ENCODE data around the gene FAM219A. TPM values are rescaled to one million over a fixed set of nuclear protein-coding genes. Genes with fewer than 3 reads are reported as not detected.
"Not testable (repeated sequence)": the region's sequence is repeated elsewhere in the genome, so short reads cannot be mapped to it uniquely, and the experiment has no call there.

Gene FAM219A
- polyA plus RNA-seq, 3 donors from 2014 or later, result 0.25 to 2.6 (median 1.6) TPM

DNA sequence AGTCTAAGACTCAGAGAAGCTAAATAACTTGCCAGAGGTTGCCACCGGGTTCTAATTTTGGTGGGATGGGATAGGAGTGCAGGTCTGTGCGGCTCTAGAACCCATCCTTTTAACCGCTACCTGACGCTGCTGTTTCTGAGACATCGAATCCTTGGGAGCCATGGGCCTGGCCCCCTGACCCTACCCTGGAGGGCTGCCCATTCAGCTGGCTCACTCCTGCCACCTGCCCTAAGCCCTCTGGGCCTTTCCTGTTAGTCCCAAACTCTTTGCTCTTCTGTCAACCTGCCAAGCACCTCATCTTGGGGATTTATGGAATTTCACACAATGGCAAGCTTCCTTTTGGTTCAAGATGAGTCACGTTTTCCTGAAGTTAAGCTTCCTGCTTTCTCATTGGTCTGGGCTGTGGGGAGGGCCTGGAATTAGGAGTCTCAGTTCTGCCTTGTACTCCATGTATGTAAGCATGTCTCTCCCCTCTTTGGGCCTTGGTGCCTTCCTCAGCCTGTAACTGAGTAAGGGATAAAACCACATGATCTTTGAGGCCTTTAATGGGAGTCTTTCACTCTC is 37.9 kb upstream of the FAM219A start:
- Mint-ChIP-seq H3K27ac (no peak overlapping the region), H3K36me3 (no peaks in the 10 kb centered on the region), H3K27me3 (ENCODE audit: low read depth in 3 of 3) (peaks cover 2 to 5% (median 4%) of the 10 kb centered on the region in 3 donors), H3K4me1 (no peaks in the 10 kb centered on the region), H3K4me3 (no peak overlapping the region), H3K9me3 (peaks cover 0 to 2% (median 0%) of the 10 kb centered on the region in 6 donors)
- DNase-seq, result no peak

DNA sequence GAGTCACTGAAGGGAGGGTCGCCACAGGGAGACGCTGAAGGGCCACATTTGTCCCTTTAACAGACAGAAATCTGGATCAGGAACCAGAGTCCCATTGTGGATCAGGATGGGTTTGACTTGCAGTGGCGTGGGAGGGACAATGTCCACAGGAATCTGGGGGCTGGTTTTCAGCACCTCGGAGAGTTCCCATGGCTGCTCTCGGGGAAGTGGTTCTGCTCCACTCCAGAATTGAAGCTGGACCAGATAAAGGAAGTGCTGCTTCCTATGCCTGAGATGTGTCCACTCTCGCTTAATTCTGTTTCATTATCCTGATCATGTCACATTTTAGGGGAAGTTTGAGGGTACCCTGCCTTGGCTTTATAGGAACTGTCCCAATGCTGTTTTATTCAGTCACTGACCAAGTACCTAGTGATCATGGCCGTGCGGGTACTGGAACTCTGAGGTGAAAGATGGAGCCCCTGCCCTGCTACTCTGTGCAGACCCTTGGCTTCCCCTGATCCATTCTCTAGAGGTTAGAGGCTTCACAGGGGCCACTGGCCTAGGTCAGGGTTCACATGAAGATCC is 35.7 kb upstream of the FAM219A start:
- no peak overlapping the region for H3K27ac Mint-ChIP-seq
- no peak overlapping the region for H3K4me3 Mint-ChIP-seq
- no peaks in the 10 kb centered on the region for H3K36me3 Mint-ChIP-seq
- H3K4me1 Mint-ChIP-seq, result no peaks in the 10 kb centered on the region
- peaks cover 2 to 4% (median 4%) of the 10 kb centered on the region in 3 donors for H3K27me3 Mint-ChIP-seq (ENCODE audit: low read depth in 3 of 3)
- H3K9me3 Mint-ChIP-seq, result peaks cover 0 to 2% (median 0%) of the 10 kb centered on the region in 6 donors
- peak; percentile 9 to 19 (median 15) for DNase-seq

DNA sequence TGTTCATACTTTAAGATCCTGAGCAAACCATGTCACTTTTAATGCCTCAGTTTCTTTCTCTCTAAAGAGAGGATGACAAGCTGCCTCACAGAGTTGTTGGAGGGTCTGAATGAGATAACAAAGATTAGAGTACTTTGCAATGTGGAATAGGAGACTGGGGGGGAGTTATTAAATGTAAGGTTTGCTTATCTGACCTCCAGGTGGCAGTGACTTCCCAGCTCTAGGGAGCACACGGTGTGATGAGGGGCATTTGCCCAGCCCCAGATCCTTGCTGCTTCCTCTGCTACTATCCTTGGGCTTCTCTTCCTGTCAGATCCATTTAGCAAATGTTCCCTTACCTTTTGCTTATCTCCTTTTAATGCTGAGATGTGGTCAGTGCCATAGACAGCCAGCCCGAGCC is 33.7 kb upstream of the FAM219A start:
- Mint-ChIP-seq H3K27ac (no peak overlapping the region), H3K9me3 (no peaks in the 10 kb centered on the region), H3K4me3 (no peak overlapping the region), H3K36me3 (no peaks in the 10 kb centered on the region), H3K27me3 (ENCODE audit: low read depth in 3 of 3) (peaks cover 5 to 6% (median 5%) of the 10 kb centered on the region in 3 donors), H3K4me1 (no peaks in the 10 kb centered on the region)
- DNase-seq, result no peak

DNA sequence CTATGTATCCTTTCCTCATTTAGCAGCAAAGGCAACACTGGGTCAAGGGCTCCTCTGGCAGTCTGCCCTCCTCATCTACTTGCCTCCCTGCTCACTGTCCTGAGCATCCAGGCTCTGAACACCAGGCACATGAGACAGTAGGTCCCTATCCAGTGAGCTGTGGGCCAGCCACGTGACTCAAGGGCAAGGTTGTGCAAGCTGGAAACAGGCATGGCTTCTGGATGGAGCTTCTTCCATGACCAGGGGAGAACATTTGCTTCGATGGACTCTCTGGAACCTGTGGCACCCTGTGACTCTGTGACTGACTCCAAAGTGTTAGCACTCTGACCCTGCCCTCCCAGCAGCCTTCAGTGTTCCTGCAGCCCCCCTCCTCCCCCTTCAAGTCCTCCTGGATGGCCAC is 33.2 kb upstream of the FAM219A start:
- DNase-seq, result no peak
- Mint-ChIP-seq H3K27ac (no peak overlapping the region), H3K27me3 (ENCODE audit: low read depth in 3 of 3) (peaks cover 5 to 6% (median 6%) of the 10 kb centered on the region in 3 donors), H3K4me1 (no peaks in the 10 kb centered on the region), H3K4me3 (no peak overlapping the region), H3K36me3 (no peaks in the 10 kb centered on the region), H3K9me3 (no peaks in the 10 kb centered on the region)

DNA sequence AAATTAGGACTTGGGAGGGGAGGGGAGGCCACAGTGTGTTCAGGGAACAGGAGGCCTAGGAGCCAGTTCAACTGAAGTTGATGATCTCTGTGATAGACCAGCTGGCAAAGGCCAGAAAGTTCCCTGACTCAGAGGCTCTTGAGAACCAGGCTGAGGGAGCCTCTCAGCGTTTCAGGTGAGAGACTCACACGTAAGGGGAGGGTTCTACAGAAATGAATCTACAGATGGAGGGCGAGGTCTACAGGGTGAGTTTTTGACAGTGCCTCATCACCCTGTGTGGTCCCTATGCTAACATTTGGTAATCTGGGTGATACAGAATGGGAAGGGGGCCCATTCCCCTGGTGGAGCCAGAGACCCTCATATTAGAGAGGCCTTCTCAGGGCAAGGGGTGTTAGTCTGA is 32.4 kb upstream of the FAM219A start:
- Mint-ChIP-seq H3K9me3 (no peaks in the 10 kb centered on the region), H3K4me3 (no peak overlapping the region), H3K27ac (no peak overlapping the region), H3K36me3 (no peaks in the 10 kb centered on the region), H3K27me3 (ENCODE audit: low read depth in 3 of 3) (peaks cover 5 to 6% (median 6%) of the 10 kb centered on the region in 3 donors), H3K4me1 (no peaks in the 10 kb centered on the region)
- DNase-seq, result no peak

DNA sequence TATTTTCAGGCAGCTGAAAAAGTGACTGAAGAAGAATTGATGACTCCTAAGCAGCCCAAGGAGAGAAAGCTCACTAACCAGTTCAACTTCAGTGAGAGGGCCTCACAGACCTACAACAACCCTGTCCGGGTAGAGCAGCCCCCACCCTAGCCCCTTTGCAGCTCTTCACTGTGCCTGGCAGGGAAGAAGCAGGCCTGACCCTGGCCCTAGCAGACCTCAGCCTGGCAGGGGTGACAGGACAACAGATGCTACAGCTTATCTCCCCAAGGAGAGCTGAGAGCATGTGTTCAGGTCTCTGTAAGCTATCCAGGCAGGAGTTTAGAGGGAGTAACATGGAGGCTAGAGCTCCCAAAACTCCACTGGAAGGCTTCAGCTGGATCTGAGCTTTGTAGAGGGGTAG is 32.0 kb upstream of the FAM219A start:
- Mint-ChIP-seq H3K27me3 (ENCODE audit: low read depth in 3 of 3) (peaks cover 5 to 6% (median 6%) of the 10 kb centered on the region in 3 donors), H3K36me3 (no peaks in the 10 kb centered on the region), H3K9me3 (no peaks in the 10 kb centered on the region), H3K4me1 (no peaks in the 10 kb centered on the region), H3K4me3 (no peak overlapping the region), H3K27ac (no peak overlapping the region)
- no peak for DNase-seq

DNA sequence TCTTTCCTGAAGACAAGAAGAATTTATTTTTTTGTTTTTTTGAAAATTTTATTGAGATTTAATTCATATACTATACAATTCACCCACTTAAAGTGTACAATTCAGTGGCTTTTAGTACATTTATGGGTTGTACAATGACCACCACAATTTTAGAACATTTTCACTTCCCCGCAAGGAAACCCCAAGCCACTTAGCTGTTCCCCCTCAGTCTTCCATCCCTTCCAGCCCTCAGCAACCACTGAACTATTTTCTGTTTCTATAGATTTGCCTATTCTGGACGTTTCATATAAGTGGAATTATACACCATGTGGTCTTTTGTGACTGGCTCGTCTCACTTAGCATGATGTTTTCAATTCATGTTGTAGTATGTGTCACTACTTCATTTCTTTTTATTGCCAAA is 28.2 kb upstream of the FAM219A start:
- H3K9me3 Mint-ChIP-seq, result no peaks in the 10 kb centered on the region
- H3K4me3 Mint-ChIP-seq, result no peak overlapping the region
- H3K27me3 Mint-ChIP-seq (ENCODE audit: low read depth in 3 of 3), result peaks cover 6% of the 10 kb centered on the region in 3 donors
- H3K27ac Mint-ChIP-seq, result no peak overlapping the region
- H3K4me1 Mint-ChIP-seq, result no peaks in the 10 kb centered on the region
- DNase-seq, result no peak
- H3K36me3 Mint-ChIP-seq, result no peaks in the 10 kb centered on the region

DNA sequence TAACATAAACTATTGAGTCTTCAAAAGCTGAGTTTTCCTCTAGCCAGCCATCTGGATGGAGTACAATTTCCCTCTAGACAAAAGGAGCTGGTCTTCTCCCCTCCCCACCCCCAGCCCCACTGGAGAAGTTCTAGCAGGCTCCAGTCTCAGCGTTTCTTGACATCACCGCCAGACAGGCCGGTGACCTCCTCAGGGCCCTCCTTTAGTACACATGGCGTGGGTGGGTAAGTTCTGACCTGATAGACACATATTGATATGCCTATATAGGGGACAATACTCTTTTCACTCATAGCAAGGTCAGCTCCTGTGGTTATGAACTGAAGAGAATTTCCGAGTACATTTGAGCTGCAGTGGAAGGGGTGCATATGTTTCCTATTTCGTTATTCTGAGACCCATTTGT is 27.5 kb upstream of the FAM219A start:
- DNase-seq, result no peak
- Mint-ChIP-seq H3K9me3 (no peaks in the 10 kb centered on the region), H3K27me3 (ENCODE audit: low read depth in 3 of 3) (peaks cover 6% of the 10 kb centered on the region in 3 donors), H3K36me3 (no peaks in the 10 kb centered on the region), H3K4me1 (no peaks in the 10 kb centered on the region), H3K4me3 (no peak overlapping the region), H3K27ac (no peak overlapping the region)

DNA sequence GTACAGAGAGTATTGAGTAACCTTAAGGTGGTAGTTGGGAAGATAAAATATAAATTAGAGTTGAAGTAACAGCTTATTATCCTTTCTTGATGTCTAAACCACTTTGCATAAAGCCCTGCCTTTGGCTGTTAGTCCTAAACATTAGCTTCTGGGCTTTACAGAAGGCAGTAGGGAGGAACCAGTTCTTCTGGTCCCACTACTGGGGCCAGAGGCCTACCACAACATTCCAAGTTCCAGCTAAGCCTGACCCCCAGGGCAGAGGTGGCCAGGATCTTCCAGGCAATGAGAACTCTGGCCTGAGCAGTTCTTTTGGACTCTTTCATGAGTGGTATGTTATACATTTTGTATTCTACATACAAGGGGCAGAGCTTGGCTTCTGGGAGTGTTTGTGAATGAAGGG is 26.3 kb upstream of the FAM219A start:
- no peak for DNase-seq
- Mint-ChIP-seq H3K27ac (no peak overlapping the region), H3K27me3 (ENCODE audit: low read depth in 3 of 3) (peaks cover 3 to 6% (median 4%) of the 10 kb centered on the region in 3 donors), H3K4me3 (no peak overlapping the region), H3K36me3 (no peaks in the 10 kb centered on the region), H3K9me3 (no peaks in the 10 kb centered on the region), H3K4me1 (no peaks in the 10 kb centered on the region)

DNA sequence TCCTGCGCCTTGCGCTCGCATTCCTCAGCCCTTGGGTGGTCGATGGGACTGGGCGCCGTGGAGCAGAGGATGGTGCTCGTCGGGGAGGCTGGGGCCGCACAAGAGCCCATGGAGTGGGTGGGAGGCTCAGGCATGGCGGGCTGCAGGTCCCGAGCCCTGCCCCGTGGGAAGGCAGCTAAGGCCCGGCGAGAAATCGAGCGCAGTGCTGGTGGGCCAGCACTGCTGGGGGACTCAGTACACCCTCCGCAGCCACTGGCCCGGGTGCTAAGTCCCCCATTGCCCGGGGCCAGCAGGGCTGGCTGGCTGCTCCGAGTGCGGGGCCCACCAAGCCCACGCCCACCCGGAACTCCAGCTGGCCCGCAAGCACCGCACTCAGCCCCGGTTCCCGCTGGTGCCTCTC is 24.4 kb upstream of the FAM219A start:
- H3K4me1 Mint-ChIP-seq; DNase-seq; H3K27ac Mint-ChIP-seq; H3K36me3 Mint-ChIP-seq; H3K9me3 Mint-ChIP-seq; H3K27me3 Mint-ChIP-seq (ENCODE audit: low read depth in 3 of 3); H3K4me3 Mint-ChIP-seq: not testable (repeated sequence)

DNA sequence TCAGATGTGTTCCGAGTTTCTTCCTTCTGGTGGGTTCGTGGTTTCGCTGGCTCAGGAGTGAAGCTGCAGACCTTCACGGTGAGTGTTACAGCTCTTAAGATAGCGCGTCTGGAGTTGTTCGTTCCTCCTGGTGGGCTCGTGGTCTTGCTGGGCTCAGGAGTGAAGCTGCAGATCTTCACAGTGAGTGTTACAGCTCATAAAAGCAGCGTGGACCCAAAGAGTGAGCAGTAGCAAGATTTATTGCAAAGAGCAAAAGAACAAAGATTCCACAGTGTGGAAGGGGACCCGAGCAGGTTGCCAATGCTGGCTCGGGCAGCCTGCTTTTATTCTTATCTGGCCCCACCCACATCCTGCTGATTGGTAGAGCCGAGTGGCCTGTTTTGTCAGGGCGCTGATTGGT is 23.2 kb upstream of the FAM219A start:
- not testable (repeated sequence) for H3K9me3 Mint-ChIP-seq, H3K4me3 Mint-ChIP-seq, H3K36me3 Mint-ChIP-seq

DNA sequence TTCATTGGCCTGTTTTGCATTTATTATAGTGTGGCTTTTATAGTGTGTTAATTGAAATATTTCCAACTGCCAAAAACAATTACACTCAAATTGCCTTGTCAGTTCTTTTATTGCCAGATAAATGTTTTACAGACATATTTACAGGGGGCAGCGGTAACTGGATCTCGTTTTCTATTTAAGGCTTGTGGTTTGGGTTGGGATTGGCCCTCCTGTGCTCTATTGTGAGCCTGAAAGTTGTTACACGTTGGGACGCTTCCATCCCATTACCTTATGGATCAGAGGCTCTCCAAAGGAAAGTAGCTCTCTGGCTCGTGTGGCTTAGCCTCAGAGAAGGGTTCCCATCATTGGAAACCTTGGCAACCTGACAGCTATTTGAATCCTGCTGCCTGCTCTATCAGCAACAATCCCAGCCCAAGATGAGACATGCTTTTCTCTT is 21.1 kb upstream of the FAM219A start:
- Mint-ChIP-seq H3K27ac (no peak overlapping the region), H3K27me3 (ENCODE audit: low read depth in 3 of 3) (peaks cover 1 to 8% (median 4%) of the 10 kb centered on the region in 3 donors), H3K4me3 (no peak overlapping the region), H3K9me3 (peaks cover 0 to 3% (median 0%) of the 10 kb centered on the region in 6 donors), H3K36me3 (peaks cover 0 to 2% (median 0%) of the 10 kb centered on the region in 3 donors), H3K4me1 (no peaks in the 10 kb centered on the region)
- no peak for DNase-seq

More for the DNA sequence above, 23.2 kb upstream of the FAM219A start:
- not testable (repeated sequence) for H3K4me1 Mint-ChIP-seq; H3K27ac Mint-ChIP-seq; DNase-seq; H3K27me3 Mint-ChIP-seq (ENCODE audit: low read depth in 3 of 3)

DNA sequence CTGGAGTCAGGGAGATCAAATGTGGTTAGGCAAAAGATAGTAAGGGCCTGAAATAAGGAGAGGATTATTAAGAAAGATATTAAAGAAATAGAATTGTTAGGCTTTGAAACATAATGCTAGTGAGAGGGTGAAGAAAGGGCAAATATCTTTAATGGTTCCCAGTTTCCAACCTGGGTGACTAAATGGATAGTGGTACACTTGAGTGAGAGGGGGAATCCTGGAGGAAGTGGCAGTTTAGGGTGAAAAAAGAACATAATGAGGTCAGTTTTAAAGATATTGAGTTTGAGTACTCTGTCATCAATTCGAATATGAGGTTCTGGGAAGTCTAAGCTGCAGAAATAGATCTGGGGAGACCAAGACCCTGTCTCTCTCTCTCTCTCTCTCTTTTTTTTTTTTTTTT is 19.2 kb upstream of the FAM219A start:
- peaks cover 0 to 2% (median 0%) of the 10 kb centered on the region in 3 donors for H3K36me3 Mint-ChIP-seq
- no peak for DNase-seq
- peaks cover 0 to 11% (median 6%) of the 10 kb centered on the region in 3 donors for H3K27me3 Mint-ChIP-seq (ENCODE audit: low read depth in 3 of 3)
- H3K9me3 Mint-ChIP-seq, result peaks cover 0 to 3% (median 0%) of the 10 kb centered on the region in 6 donors
- no peak overlapping the region for H3K27ac Mint-ChIP-seq
- H3K4me3 Mint-ChIP-seq, result no peak overlapping the region
- H3K4me1 Mint-ChIP-seq, result no peaks in the 10 kb centered on the region

DNA sequence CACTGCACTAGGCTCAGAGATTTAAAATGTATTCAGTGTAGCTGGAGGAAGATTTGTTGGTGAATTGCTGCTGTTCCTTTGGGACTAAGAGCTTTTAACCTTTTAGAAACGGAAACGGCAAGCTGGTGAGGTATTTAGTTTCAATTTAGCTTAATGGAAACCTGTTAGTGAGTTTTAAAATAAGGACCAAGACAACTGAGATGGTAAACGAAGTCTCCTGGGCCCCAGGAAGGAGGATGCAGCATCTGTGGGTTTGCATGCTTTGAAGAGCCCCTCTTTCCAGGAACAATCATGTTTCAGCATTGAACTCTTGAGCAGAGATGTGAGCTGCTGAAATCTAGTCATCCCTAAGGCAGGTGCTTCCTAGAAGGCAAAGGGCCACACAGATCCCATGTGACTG is 16.7 kb upstream of the FAM219A start:
- H3K36me3 Mint-ChIP-seq, result peaks cover 0 to 2% (median 0%) of the 10 kb centered on the region in 3 donors
- no peak overlapping the region for H3K4me3 Mint-ChIP-seq
- DNase-seq, result no peak
- peaks cover 0 to 3% (median 0%) of the 10 kb centered on the region in 6 donors for H3K9me3 Mint-ChIP-seq
- H3K27ac Mint-ChIP-seq, result no peak overlapping the region
- no peaks in the 10 kb centered on the region for H3K4me1 Mint-ChIP-seq
- peaks cover 1 to 14% (median 10%) of the 10 kb centered on the region in 3 donors for H3K27me3 Mint-ChIP-seq (ENCODE audit: low read depth in 3 of 3)

DNA sequence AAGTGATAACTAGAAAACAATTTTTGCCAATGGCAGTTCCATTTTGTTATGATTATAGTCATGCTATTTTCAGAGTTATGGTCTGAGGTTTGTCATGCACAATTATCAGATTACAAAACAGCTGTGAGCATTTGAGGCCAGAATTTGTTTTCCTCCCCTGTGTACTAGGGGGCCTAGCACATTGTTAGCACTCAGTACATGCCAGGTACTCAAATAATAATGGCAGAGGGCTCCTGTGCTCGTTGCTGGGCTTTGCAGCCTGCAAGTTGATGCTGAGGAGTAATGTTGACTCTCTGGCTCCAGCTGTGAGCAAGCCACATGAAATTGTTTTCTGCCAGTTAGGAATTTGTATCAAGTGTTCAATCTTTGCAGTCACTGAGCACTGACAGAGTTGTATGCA is 7.1 kb upstream of the FAM219A start:
- no peaks in the 10 kb centered on the region for H3K9me3 Mint-ChIP-seq
- no peak overlapping the region for H3K4me3 Mint-ChIP-seq
- H3K27me3 Mint-ChIP-seq (ENCODE audit: low read depth in 3 of 3), result peaks cover 1 to 3% (median 3%) of the 10 kb centered on the region in 3 donors
- no peak for DNase-seq
- no peaks in the 10 kb centered on the region for H3K4me1 Mint-ChIP-seq
- no peak overlapping the region for H3K27ac Mint-ChIP-seq
- H3K36me3 Mint-ChIP-seq, result no peaks in the 10 kb centered on the region
